Measurements from ENCODE around the gene DAPP1.

The DAPP1 gene

DNA sequence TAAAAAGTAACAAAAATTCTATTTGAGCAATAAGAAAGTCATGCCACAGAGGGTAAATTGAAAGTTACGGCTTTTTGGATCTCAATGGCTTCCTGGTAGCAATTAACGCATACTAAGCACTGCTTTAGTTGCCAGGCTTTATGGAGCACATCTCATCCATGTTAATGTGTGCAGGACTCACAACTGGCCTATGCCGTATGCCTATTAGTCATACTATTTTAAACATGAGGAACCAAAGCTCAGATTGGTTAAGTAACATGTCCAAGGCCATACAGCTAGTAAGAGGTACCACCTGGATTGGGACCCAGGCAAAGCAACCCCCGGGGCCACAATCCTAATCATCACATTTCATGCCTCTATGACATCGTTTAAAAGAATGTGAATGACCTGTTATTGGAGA, 17.1 kb downstream of the DAPP1 start:
- Mint-ChIP-seq H3K27ac (no peak overlapping the region), H3K4me1 (ENCODE audit: low read depth) (peaks cover 13% of the 10 kb centered on the region), H3K27me3 (no peaks in the 10 kb centered on the region), H3K4me3 (no peak overlapping the region), H3K9me3 (no peaks in the 10 kb centered on the region), H3K36me3 (ENCODE audit: low read depth) (peaks cover 44% of the 10 kb centered on the region)
- DNase-seq = no peak

DNA sequence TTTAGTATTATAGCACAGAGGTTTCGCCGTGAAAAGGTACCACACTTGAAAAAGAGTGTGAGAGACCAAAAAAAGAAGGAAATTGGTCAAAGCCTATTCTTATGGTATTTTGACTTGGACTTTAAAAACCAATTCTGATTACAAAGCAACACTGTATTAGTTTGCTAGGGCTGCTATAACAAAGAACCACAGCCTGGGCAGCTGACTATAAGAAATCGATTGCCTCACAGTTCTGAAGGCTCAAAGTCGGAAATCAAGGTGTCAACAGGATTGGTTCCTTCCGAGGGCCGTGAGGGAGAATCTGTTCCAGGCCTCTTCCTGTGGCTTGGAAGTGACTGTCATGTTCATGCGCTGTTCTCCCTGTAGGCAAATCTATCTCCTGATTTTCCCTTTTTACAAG, 17.9 kb downstream of the DAPP1 start:
- Mint-ChIP-seq H3K36me3 (ENCODE audit: low read depth) (peaks cover 50% of the 10 kb centered on the region), H3K4me3 (no peak overlapping the region), H3K9me3 (no peaks in the 10 kb centered on the region), H3K27me3 (no peaks in the 10 kb centered on the region), H3K27ac (no peak overlapping the region), H3K4me1 (ENCODE audit: low read depth) (peaks cover 14% of the 10 kb centered on the region)
- no peak for DNase-seq

- H3K9me3 Mint-ChIP-seq = no peaks in the 10 kb centered on the region
- H3K27me3 Mint-ChIP-seq = no peaks in the 10 kb centered on the region
- peaks cover 16% of the 10 kb centered on the region for H3K4me1 Mint-ChIP-seq (ENCODE audit: low read depth)
- H3K36me3 Mint-ChIP-seq (ENCODE audit: low read depth) = peaks cover 57% of the 10 kb centered on the region
- no peak for DNase-seq
- peak overlapping the region; percentile 17 for H3K27ac Mint-ChIP-seq
- H3K4me3 Mint-ChIP-seq = no peak overlapping the region
Observed at GRCh38 chr4:99835942-99836341, 19.3 kb downstream of the DAPP1 start.

GRCh38 chr4:99838927-99839326, 22.3 kb downstream of the DAPP1 start:
- DNase-seq = no peak
- Mint-ChIP-seq H3K9me3 (no peaks in the 10 kb centered on the region), H3K27ac (no peak overlapping the region), H3K27me3 (no peaks in the 10 kb centered on the region), H3K4me3 (no peak overlapping the region), H3K36me3 (ENCODE audit: low read depth) (peaks cover 82% of the 10 kb centered on the region), H3K4me1 (ENCODE audit: low read depth) (peaks cover 29% of the 10 kb centered on the region)

DNA sequence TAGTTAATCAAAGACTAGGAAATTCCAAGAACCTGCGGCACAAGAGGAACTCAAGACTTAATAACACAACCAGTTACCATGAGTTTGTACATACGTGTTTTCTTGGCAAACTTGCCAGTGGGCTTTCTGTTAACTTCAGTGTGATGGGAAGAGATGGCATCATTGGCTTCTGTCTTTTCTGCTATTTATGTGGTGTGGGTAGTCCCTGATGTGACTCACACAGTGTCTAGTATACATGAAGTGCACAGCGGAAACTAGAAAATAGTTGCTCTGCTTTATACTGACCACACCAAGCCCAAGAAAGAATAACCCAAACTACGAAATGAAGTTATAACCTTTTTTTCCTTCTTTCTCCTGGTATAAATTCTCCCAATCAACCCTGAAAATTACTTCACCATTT, 24.5 kb downstream of the DAPP1 start:
- DNase-seq = no peak
- peak overlapping the region; percentile 57 for H3K27ac Mint-ChIP-seq
- no peaks in the 10 kb centered on the region for H3K9me3 Mint-ChIP-seq
- peaks cover 41% of the 10 kb centered on the region for H3K4me1 Mint-ChIP-seq (ENCODE audit: low read depth)
- no peak overlapping the region for H3K4me3 Mint-ChIP-seq
- H3K27me3 Mint-ChIP-seq = no peaks in the 10 kb centered on the region
- peaks cover 81% of the 10 kb centered on the region for H3K36me3 Mint-ChIP-seq (ENCODE audit: low read depth)

- no peak for DNase-seq
- H3K36me3 Mint-ChIP-seq (ENCODE audit: low read depth) = peaks cover 77% of the 10 kb centered on the region
- H3K9me3 Mint-ChIP-seq = no peaks in the 10 kb centered on the region
- no peaks in the 10 kb centered on the region for H3K27me3 Mint-ChIP-seq
- H3K4me1 Mint-ChIP-seq (ENCODE audit: low read depth) = peaks cover 63% of the 10 kb centered on the region
- H3K27ac Mint-ChIP-seq = no peak overlapping the region
- no peak overlapping the region for H3K4me3 Mint-ChIP-seq
Observed at GRCh38 chr4:99843413-99843812, 26.8 kb downstream of the DAPP1 start.

DNA sequence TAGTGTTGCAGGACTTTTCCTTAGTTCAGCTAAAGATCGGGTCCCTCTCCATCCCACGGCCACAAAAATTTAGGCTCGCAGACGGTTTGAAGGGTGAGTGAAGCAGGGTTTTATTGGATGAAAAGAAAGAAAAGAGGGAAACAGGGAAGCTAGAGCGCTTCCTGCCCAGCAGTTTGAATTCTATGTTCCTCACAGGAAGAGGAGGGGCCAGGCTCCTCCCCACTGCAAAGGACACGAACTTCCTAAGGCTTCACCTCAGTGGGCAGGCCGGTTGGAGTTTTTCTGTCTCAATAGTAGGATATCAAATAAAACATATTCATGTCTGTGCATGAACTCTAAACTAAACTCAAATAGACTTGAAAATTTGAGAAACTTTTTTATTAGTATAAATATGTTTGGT, 27.4 kb downstream of the DAPP1 start:
- Mint-ChIP-seq H3K27me3 (no peaks in the 10 kb centered on the region), H3K9me3 (no peaks in the 10 kb centered on the region), H3K27ac (no peak overlapping the region), H3K4me1 (ENCODE audit: low read depth) (peaks cover 68% of the 10 kb centered on the region), H3K36me3 (ENCODE audit: low read depth) (peaks cover 77% of the 10 kb centered on the region), H3K4me3 (no peak overlapping the region)
- DNase-seq = no peak

DNA sequence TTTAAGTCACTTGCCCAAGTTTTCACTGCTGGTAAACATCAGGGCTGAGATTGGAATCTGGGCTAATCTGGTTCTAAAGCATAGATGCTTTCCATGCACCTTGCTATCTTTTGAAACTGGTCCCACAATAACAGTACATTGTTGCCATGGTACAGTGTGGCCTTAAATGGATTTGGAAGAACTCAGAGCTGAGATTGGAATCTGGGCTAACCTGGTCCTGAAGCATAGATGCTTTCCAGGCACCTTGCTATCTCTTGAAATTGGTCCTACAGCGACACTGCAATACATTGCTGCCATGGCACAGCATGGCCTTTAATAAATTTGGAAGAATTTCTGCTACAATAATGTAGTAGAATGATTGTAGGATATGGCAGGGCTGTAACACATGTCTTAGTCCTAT, 28.6 kb downstream of the DAPP1 start:
- Mint-ChIP-seq H3K36me3 (ENCODE audit: low read depth) (peaks cover 78% of the 10 kb centered on the region), H3K9me3 (no peaks in the 10 kb centered on the region), H3K4me3 (no peak overlapping the region), H3K4me1 (ENCODE audit: low read depth) (peaks cover 75% of the 10 kb centered on the region), H3K27me3 (no peaks in the 10 kb centered on the region), H3K27ac (peak overlapping the region; percentile 93)
- DNase-seq = no peak

DNA sequence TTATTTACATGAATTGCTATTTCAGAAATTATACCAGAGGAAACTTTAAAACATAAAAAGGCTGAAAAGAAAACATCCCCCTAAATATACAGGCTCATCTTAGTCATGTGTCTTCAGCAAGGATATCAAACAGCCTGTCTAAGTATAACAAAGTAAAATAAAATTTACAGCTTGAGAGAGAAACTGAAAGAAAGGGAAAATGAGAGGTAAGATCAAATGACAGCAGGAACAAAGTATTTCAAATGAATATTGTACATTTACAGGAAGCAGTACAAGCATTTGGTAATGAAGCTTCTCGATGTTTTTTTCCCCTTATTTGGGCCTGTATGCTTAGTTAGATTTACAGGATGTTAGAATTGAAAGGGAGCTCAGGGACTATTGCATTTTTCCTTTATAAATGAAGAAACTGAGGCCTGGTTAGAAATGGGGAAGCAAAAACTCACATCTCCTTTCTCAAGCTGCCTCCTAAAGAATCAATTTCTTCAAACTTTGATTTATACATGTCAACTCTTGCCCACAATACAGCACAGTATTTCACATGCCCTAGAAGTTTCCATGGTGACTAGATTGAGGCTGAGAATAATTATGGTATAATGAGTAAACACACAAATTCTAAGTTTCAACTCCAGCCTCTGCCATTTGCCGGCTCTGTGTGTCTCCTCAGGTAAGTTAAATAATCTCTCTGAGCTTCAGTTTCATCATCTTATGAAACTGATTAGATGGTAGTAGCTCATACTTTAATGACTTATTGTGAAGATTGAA, 29.3 kb downstream of the DAPP1 start:
- Mint-ChIP-seq H3K9me3 (no peaks in the 10 kb centered on the region), H3K36me3 (ENCODE audit: low read depth) (peaks cover 76% of the 10 kb centered on the region), H3K27ac (peak overlapping the region; percentile 93), H3K27me3 (no peaks in the 10 kb centered on the region), H3K4me1 (ENCODE audit: low read depth) (peaks cover 76% of the 10 kb centered on the region), H3K4me3 (peak overlapping the region; percentile 42)
- DNase-seq = no peak

DNA sequence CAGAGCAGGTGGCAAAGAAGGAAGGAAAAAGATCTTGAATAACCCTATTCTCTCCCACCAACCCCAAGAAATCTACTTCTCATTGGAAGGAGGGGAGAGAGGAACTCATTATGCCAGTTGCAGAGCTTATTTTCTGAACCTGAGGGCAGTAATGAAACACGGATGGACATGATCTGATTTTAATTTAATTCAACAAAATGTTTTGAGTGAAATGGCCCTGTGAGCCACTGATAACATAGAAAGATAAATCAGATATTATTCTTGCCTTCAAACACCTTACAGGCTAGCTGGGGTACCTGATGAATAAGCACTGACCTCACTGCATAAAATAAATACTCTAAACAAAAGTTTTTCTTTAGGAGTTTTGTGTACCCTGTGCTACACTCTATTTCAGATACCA, 30.3 kb downstream of the DAPP1 start:
- peak overlapping the region; percentile 60 for H3K4me3 Mint-ChIP-seq
- no peaks in the 10 kb centered on the region for H3K27me3 Mint-ChIP-seq

DNA sequence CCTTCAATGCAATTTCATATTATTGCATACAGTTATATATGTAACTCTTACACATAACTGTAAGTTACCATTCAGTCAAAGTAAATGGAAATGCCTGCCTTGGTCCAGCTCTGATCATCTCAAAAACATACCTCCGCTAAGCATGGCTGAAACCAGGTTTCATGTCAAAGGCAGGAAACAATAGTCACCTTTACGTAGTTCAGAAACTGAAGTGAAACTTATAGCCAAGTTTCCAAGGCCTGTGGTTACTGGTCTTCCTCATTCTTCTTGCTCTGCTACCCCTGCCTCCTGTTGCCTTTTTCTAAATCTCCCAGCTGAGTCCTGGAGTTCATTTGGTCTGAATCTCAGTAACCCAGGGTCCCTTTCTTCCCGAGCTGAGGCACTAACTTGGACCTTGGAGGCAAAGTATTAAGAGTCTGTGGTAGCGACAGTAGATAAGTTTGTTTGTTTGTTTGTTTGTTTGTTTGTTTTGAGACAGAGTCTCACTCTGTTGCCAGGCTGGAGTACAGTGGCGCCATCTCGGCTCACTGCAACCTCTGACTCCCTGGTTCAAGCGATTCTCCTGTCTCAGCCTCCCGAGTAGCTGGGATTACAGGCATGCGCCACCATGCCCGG, 30.8 kb downstream of the DAPP1 start:
- Mint-ChIP-seq H3K36me3 (ENCODE audit: low read depth) (peaks cover 65% of the 10 kb centered on the region), H3K4me1 (ENCODE audit: low read depth) (peaks cover 78% of the 10 kb centered on the region), H3K27ac (peak overlapping the region; percentile 97), H3K27me3 (no peaks in the 10 kb centered on the region), H3K4me3 (peak overlapping the region; percentile 60), H3K9me3 (no peaks in the 10 kb centered on the region)
- peak; percentile 43 for DNase-seq

More for the DNA sequence above, 30.3 kb downstream of the DAPP1 start:
- H3K27ac Mint-ChIP-seq = peak overlapping the region; percentile 97
- H3K36me3 Mint-ChIP-seq (ENCODE audit: low read depth) = peaks cover 68% of the 10 kb centered on the region
- DNase-seq = no peak
- H3K4me1 Mint-ChIP-seq (ENCODE audit: low read depth) = peaks cover 74% of the 10 kb centered on the region
- H3K9me3 Mint-ChIP-seq = no peaks in the 10 kb centered on the region

- Mint-ChIP-seq H3K4me3 (peak overlapping the region; percentile 60), H3K4me1 (ENCODE audit: low read depth) (peaks cover 86% of the 10 kb centered on the region), H3K27me3 (no peaks in the 10 kb centered on the region), H3K9me3 (no peaks in the 10 kb centered on the region), H3K27ac (peak overlapping the region; percentile 97), H3K36me3 (ENCODE audit: low read depth) (peaks cover 64% of the 10 kb centered on the region)
- DNase-seq = peak; percentile 46
Observed at GRCh38 chr4:99848591-99849001, 32.0 kb downstream of the DAPP1 start.

DNA sequence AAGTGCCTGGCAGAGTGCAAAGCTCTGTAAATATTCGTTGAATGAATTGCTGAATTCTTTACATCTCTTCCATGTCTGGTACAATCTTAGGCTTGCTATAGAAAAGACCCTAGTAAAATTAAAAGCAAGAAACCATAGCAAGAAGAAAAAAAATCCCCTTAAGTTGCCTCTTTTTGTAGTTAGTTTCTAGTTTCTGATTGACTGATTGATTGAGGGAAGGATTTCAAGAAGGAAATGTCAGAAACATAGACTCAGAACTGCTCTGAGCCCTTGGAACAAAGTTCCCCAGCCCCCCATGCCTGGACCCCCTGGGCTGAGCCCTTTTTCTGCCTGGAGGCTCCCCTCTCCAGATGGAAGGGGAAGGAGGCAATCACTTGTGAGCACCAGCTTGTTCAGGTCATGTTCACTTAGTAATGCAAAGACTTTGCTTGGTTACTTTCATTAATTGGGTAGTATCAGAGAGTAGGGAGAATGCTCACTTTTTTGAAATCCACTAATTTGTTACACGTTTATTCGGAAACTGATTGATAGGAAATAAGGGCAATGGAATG, 35.6 kb downstream of the DAPP1 start:
- Mint-ChIP-seq H3K27ac (peak overlapping the region; percentile 96), H3K36me3 (ENCODE audit: low read depth) (peaks cover 66% of the 10 kb centered on the region), H3K4me1 (ENCODE audit: low read depth) (peaks cover 92% of the 10 kb centered on the region), H3K9me3 (no peaks in the 10 kb centered on the region), H3K27me3 (no peaks in the 10 kb centered on the region), H3K4me3 (peak overlapping the region; percentile 69)
- DNase-seq = peak; percentile 57

DNA sequence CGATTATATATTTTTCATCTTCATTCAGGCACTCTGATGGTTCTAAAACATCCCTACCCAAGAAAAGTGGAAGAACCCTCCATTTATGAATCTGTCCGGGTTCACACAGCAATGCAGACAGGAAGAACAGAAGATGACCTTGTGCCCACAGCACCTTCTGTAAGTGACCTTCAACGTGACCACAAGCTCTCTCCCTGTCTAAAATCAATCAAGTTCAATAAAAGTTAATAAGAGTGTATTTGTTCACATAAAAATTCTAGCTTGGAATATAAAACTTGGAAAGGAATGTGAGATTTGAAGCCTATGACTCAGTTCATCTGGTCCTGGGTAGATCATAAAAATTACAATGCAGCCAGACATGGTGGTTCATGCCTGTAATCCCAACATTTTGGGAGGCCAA, 36.6 kb downstream of the DAPP1 start:
- H3K27ac Mint-ChIP-seq = peak overlapping the region; percentile 96
- H3K27me3 Mint-ChIP-seq = no peaks in the 10 kb centered on the region
- peaks cover 68% of the 10 kb centered on the region for H3K36me3 Mint-ChIP-seq (ENCODE audit: low read depth)
- peaks cover 89% of the 10 kb centered on the region for H3K4me1 Mint-ChIP-seq (ENCODE audit: low read depth)
- no peaks in the 10 kb centered on the region for H3K9me3 Mint-ChIP-seq
- DNase-seq = no peak
- no peak overlapping the region for H3K4me3 Mint-ChIP-seq

GRCh38 chr4:99853999-99854398, 37.4 kb downstream of the DAPP1 start:
- no peak overlapping the region for H3K4me3 Mint-ChIP-seq
- peaks cover 84% of the 10 kb centered on the region for H3K4me1 Mint-ChIP-seq (ENCODE audit: low read depth)

More at GRCh38 chr4:99853999-99854398, 37.4 kb downstream of the DAPP1 start:
- Mint-ChIP-seq H3K9me3 (no peaks in the 10 kb centered on the region), H3K27ac (no peak overlapping the region), H3K36me3 (ENCODE audit: low read depth) (peaks cover 67% of the 10 kb centered on the region), H3K27me3 (no peaks in the 10 kb centered on the region)
- DNase-seq = no peak

Data from activated T-cell treated with anti-CD3 and anti-CD28 coated beads, Interleukin-2, amount 50 U/mL, for 24 hours (primary cell).